Measurements from ENCODE around the gene LGALS12. TPM values are rescaled to one million over a fixed set of nuclear protein-coding genes. Genes with fewer than 3 reads are reported as not detected.

Gene LGALS12
- total and polyA plus RNA-seq, 10 of the 15 experiments (the other 5 are each of a cell fraction or from before 2014, with no cell fraction given), result not detected

GRCh38 chr11:63459586-63459985 lies 46.3 kb upstream of the LGALS12 start:
- Histone ChIP-seq H4K20me1 (ENCODE audit: control insufficient read depth, insufficient read depth) (no peaks in the 10 kb centered on the region), H2AFZ (ENCODE audit: control insufficient read depth, low read depth, low read length) (no peak overlapping the region), H3K4me3 (no peak overlapping the region), H3K36me3 (ENCODE audit: control insufficient read depth in 2 of 2, insufficient read depth in 2 of 2, low read length in 1 of 2) (no peaks in the 10 kb centered on the region), H3K9me3 (replicated peaks; ENCODE audit: control insufficient read depth, insufficient read depth, low read length) (no peaks in the 10 kb centered on the region), H3K4me1 (ENCODE audit: control insufficient read depth, insufficient read depth, low read length) (no peaks in the 10 kb centered on the region), H3K4me2 (ENCODE audit: control insufficient read depth, insufficient read depth) (no peak overlapping the region), H3K27ac (ENCODE audit: control insufficient read depth, insufficient read depth) (no peak overlapping the region), H3K27me3 (replicated peaks in 1 of 2; ENCODE audit: control insufficient read depth in 2 of 2, insufficient read depth in 2 of 2, low read length in 1 of 2) (no peaks in the 10 kb centered on the region; a peak in 1 of 4 replicates), H3K79me2 (ENCODE audit: control insufficient read depth, insufficient read depth, low read length) (no peaks in the 10 kb centered on the region), H3K9ac (ENCODE audit: control insufficient read depth, insufficient read depth, low read length) (no peak overlapping the region)
- BruUV-seq (replicated peaks), result no TSS peak
- ChIA-PET SMC1A (ENCODE audit: uncharacterized antibody, unreplicated experiment) (no interaction called here), CTCF (interaction anchor here (1.1 kb wide), 1 partner anchor 20 kb away, joined by 4 read pairs; no protein-coding TSS in a partner anchor), POLR2A (no interaction called here), RAD21 (ENCODE audit: unreplicated experiment) (no interaction called here)
- 21% methylated on average over 6 of the region's 6 CpGs for WGBS (ENCODE audit: insufficient coverage, insufficient replicate concordance, low lambda C conversion rate, missing lambda C conversion rate)
- no peak for FAIRE-seq
- intact Hi-C loops (cut with micrococcal nuclease; ENCODE audit: unreplicated experiment), result no loop called here
- in situ Hi-C loops (cut with MboI), result no loop called here
- no peak for DNase-seq (ENCODE audit: low read depth, low spot score)
- no peak for ATAC-seq
- TF ChIP-seq ZBTB40 (IDR thresholded peaks at IDR 0.05; ENCODE audit: borderline replicate concordance), result no peak
- no peak for TF ChIP-seq ATF2 (IDR thresholded peaks at IDR 0.05; ENCODE audit: low read length)
- no peak for TF ChIP-seq FOS (IDR thresholded peaks at IDR 0.05; ENCODE audit: borderline replicate concordance, extremely low read depth, insufficient read length)
- no peak for TF ChIP-seq CREB1 (IDR thresholded peaks at IDR 0.05; ENCODE audit: low read depth)
- no peak for TF ChIP-seq RFX5 (IDR thresholded peaks at IDR 0.05; ENCODE audit: low read depth, low read length)
- TF ChIP-seq, protein P1, sequence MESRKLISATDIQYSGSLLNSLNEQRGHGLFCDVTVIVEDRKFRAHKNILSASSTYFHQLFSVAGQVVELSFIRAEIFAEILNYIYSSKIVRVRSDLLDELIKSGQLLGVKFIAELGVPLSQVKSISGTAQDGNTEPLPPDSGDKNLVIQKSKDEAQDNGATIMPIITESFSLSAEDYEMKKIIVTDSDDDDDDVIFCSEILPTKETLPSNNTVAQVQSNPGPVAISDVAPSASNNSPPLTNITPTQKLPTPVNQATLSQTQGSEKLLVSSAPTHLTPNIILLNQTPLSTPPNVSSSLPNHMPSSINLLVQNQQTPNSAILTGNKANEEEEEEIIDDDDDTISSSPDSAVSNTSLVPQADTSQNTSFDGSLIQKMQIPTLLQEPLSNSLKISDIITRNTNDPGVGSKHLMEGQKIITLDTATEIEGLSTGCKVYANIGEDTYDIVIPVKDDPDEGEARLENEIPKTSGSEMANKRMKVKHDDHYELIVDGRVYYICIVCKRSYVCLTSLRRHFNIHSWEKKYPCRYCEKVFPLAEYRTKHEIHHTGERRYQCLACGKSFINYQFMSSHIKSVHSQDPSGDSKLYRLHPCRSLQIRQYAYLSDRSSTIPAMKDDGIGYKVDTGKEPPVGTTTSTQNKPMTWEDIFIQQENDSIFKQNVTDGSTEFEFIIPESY (IDR thresholded peaks at IDR 0.05), result no peak
- TF ChIP-seq, protein P2, sequence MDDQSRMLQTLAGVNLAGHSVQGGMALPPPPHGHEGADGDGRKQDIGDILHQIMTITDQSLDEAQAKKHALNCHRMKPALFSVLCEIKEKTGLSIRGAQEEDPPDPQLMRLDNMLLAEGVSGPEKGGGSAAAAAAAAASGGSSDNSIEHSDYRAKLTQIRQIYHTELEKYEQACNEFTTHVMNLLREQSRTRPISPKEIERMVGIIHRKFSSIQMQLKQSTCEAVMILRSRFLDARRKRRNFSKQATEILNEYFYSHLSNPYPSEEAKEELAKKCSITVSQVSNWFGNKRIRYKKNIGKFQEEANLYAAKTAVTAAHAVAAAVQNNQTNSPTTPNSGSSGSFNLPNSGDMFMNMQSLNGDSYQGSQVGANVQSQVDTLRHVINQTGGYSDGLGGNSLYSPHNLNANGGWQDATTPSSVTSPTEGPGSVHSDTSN (IDR thresholded peaks at IDR 0.05; ENCODE audit: insufficient replicate concordance, low read depth, low read length), result no peak
- no peak for TF ChIP-seq SMARCA5 (IDR thresholded peaks at IDR 0.05)
- TF ChIP-seq, protein P3, sequence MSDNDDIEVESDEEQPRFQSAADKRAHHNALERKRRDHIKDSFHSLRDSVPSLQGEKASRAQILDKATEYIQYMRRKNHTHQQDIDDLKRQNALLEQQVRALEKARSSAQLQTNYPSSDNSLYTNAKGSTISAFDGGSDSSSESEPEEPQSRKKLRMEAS (IDR thresholded peaks at IDR 0.05; ENCODE audit: low read depth, low read length), result no peak
- no peak for TF ChIP-seq ZBTB4 (CRISPR knock-in tag; IDR thresholded peaks at IDR 0.05)
- TF ChIP-seq SMC3 (IDR thresholded peaks at IDR 0.05; ENCODE audit: borderline replicate concordance, low read length), result no peak
- TF ChIP-seq KDM1A (IDR thresholded peaks at IDR 0.05; ENCODE audit: borderline replicate concordance), result no peak

Data from GM12878 (cell line).